Inflammatory macrophage treated with lipopolysaccharide for 1 hour (primary cell): Measurements from ENCODE around the gene UBTD1.
A peak's percentile ranks its signal among the peaks of the same experiment; 100 is the strongest.
"Not testable (repeated sequence)": the region's sequence is repeated elsewhere in the genome, so short reads cannot be mapped to it uniquely, and the experiment has no call there.

Experiments
- DNase-seq, 2 donors: peaks; one replicate each; pipeline ENCODE4 v3.0.0-alpha.2; 2020 to 2022

UBTD1 gene

DNA sequence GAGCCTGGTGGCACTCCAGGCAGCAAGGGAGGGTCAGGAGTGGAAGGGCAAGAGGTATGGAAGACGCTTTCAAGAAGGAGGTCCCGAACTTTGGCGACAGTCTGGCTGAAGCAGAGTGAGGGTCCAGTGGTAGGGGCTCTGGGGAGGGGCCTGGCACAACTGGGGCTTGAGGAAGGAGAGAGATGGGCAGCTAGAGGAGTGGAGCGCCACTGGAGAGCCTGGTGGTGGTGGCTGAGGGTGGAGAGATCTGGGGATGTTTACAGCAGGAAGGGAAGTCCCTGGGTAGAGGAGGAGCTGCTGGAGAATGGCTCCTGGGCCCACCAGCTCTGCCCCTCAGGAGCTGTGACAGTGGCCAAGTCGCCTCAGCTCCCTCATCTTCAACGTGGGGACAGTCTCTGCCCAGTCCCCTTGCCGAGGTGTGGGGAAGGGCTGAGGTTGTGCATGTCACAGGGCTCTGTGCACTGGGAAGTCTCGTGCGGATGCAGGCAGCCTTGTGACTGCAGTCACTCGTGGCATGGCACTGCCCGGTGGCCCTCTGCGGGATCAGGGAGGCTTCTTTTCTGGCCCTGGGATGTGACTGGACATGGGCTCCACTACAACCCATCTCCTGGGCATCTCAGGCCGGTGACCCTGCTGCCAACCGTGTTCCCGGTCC, 18.5 kb downstream of the UBTD1 start:
- DNase-seq = no peak

DNA sequence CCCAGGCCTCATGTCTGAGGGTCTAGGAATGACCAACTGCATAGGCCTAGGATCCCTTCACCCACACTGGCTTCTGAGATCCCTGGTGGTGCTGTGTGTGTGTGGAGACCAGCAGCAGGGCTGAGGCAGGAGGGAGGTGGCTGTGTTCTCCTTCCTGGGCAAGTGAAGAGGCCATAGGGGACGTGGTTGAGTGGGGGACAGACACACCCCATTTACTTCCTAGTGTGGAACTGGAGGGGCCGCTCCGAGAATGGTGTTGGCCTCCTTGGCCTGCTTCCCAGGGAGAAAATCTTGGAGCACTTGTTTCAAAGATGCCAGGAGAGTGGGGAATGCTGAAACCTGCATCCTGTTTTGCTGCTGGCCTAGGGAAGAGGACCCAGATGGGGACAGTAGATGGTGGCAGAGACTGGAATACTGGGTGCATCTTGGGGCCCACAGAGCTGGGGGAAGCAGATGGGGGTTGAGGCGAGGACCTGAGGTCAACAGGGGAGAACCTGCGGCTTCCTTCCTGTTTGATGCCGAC, 19.1 kb downstream of the UBTD1 start:
- no peak for DNase-seq

DNA sequence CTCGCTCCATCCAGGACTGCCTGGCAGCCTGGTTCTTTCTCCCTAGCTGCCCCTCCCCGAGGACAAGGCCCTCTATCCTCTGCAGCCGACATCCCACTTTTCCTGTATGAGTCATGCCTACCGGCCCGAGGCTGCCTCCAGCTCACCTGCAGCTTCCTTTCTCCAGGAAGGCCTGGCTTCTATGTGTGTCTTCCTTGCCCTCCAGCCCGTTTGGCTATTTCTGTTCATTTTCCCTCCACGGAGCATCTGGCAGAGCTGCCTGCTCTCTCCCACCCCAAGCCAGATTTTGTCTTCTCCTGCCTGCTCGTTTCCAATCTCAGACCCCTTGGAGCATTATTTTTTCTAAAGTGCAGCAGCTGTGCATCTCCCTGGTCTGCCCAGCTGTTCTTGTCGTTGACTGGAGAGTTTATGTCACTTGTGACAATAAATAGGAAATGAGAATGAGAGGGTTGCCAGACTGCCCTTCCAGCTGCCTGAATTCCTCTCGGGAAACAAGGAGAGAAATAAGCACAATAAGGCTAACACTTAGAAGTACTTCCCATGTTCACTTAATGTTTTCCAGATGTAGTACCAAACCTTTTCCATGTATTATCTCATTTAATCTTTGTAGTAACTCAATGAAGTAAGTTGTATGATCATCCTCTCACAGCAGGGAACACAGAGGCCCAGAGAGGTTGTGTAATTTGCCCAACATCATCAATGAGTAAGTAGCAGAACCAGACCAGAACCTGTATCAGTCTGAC, 19.7 kb downstream of the UBTD1 start:
- no peak for DNase-seq

DNA sequence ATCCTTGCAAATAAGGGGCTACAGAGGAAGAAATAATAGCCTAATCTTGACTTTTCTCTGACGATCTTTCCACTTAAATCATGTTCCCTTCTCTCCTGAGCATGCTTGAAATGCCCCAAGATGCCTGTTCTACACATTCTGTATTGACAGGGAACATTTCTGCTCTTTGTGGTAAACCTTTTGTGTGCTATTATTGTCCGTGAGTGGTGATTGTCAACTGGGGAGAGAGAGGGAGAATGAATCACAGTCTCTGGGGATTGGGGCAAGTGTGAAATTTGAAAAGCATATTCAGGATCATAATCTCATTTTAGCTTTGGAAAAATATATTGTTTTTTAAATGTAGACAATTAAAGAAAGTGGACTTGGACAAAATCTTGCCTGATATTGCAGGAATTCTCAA, 20.6 kb downstream of the UBTD1 start:
- no peak for DNase-seq

DNA sequence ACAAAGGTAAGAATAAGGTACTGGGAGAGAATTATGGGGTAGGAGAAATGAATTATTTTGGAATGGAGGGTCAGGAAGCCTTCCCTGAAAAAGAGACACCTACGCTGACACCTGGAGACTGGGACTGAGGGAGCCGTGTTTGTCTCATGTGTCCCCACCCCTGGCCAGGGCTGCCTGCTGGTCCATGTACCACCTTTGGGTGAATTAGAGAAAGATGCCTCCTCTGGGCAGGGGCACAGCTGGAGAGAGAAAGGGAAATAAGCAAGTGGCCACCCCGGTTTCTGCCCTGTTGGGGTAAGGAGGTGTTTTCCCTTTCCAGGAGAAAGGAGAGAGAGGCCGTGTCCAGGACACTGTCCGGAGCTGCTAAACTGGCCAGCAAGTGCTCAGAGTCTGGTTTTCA, 21.8 kb downstream of the UBTD1 start:
- no peak for DNase-seq

DNA sequence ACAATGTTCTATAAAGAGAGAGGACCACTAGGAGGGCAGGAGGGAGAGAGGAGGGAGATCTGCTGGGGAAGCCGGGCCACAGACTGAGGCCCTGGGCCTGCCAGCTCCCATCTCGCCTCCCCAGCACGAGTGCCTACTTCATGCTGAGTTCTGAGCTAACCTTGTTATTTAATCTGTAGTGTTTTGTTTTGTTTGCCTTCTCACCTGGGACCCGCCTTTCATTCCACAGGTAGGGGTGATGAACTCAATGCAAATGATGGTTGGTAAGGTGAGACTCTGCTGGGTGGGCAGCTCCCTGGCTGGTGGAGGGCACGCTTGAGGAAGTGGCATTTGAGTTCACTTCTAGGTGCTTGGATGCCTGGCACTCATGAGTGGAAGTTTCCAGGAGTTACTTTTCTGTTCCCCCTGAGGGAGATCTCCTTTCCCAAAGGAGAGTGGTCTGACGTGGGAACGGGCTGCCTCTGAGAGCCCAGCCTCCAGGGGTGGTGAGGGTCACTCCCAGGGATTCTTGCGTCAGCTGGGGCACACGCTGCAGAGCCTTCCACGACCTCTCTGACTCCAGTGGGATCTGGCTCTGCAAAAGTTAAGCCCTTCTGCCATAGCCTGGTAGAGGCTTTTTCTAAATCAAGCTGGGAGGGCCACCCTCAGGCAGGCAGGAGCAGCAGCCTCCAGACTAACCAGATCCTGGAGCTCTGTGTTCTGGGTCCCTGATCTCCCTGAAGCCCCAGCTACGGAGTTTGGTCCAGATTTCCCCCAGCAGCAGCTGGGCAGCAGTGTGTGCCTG, 22.4 kb downstream of the UBTD1 start:
- DNase-seq = no peak

DNA sequence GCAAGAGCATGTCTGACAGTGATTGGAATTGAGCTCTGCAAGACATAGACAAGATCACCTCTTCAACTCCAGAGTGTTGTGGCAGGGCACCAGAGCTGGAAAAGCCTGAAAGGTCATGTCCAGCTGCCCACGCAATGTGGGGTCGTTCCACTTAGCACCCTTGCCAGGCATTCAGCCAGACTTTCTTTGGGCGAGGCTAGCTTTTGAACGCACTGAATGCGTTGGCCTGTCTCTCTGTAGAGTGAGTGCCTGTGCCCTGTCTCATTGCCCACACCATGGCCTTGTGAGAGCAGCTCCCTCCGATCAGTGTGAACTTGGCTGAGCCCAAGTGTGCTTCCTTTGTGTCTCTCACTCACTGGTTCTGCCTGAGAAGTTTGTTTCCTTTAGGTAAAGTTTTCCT, 23.3 kb downstream of the UBTD1 start:
- no peak for DNase-seq

DNA sequence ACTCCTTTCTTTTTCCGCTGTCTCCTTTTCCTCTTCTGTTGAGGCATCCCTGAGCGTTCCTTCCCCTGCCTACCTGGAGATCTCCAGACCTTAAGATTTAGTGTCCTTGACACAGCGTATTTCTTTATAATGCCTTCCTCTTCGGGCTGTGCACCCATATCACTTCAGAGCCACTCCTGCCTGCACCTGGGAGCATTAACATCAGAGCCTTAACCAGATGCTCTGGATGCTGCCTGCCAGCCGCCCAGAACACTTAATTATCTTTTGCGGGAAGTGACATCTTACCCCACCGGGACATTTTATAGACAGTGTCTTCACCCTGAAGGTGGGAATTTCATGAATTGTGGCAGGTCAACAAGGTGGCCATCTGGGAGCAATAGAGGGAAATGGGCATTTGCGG, 24.2 kb downstream of the UBTD1 start:
- DNase-seq = no peak

DNA sequence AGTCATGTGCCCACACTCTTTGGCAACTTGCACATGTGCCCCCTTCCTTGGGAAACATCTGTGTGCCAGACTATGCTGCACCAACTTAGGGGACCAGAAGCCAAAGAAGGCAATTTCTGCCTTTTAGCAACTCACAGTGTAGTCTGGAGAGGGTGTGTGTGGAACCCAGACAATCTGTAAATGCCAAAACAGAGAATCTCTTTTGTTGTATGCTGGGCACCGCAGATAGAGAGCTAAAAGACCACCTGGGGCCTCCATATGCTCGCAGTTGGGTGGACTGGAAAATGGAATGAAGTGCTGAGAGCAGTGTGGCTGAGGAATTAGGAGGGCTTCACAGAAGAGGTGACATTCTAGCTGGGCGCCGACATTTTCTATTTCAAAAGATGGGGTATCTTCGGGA, 26.4 kb downstream of the UBTD1 start:
- DNase-seq = no peak

DNA sequence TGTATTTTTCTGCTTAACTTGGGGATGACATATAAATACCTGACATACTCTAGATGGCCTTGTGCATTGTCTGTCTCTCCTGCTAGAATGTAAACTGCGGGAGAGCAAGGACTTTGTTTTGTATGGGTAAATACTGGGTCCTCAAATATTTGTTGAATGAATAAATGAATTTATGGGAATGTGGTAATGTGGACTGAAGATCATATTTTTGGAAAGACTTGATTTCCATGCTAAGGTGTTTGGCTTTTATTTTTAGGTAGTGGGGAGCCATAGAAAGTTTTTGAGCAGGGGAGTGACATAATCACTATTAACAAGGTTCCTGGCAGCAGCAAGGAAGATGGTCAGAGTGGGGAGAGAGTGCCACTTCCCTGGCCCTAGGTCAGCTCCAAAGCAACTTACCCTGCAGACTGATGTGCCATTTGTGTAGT, 27.0 kb downstream of the UBTD1 start:
- no peak for DNase-seq

DNA sequence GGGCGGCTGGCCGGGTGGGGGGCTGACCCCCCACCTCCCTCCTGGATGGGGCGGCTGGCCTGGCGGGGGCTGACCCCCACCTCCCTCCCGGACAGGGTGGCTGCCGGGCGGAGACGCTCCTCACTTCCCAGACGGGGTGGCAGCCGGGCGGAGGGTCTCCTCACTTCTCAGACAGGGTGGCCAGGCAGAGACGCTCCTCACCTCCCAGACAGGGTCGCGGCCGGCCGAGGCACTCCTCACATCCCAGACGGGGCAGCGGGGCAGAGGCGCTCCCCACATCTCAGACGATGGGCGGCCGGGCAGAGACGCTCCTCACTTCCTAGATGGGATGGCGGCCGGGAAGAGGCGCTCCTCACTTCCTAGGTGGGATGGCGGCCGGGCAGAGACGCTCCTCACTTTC, 30.2 kb downstream of the UBTD1 start:
- not testable (repeated sequence) for DNase-seq

DNA sequence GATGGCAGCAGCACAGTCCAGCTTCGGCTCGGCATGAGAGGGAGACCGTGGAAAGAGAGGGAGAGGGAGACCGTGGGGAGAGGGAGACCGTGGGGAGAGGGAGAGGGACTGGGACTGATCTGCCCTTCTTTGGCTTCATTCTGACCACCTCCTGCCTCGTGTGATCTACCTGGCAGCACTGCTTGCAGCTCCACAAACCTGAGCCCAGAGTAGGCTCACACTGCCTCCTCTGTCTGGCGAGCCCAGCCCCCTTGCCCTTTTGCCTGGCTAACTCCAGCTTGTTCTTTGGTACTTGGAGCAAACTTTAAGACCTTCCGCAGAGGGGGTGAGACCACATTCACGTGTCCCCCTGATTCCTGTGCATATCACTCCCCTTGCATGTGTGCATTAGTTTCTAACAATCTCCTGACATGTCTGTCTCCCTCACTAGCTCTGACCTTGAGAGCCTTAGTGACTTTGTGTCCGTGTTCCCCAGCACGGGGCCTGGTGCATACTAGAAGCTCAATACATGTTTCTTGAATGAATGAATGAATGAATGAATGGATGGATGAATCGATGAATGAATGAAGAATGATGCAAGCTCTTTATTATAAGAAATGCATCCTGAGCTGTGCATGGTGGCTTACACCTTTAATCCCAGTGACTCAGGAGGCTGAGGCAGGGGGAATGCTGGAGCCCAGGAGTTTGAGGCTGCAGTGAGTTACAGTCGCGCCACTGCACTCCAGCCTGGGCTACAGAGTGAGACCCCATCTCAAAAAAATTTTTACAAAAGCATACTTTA, 31.2 kb downstream of the UBTD1 start:
- DNase-seq = no peak

DNA sequence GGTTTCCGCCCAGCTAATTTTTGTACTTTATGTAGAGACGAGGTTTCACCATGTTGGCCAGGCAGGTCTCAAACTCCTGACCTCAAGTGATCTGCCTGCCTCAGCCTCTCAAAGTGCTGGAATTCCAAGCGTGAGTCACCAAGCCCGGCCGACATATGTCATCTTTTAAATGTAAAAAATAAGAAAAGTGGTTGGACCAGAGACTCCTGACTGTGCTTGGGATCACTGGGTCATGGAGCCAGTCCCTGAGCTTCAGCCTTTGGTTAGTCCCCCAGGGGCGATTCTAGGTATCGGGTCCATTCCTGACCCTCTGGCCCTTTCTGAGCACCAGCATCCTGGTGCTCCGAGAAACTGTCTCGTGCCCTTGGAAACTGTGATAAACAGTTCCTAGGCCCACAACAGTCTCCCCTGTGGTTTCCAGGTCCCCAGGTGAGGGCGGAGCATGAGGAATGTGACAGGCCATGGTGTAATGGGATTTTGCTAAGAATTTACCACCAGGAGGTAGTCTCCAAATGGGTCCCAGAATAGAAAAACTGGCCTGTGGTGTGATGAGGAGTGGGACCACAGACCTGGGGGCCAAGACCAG, 32.8 kb downstream of the UBTD1 start:
- DNase-seq = no peak

DNA sequence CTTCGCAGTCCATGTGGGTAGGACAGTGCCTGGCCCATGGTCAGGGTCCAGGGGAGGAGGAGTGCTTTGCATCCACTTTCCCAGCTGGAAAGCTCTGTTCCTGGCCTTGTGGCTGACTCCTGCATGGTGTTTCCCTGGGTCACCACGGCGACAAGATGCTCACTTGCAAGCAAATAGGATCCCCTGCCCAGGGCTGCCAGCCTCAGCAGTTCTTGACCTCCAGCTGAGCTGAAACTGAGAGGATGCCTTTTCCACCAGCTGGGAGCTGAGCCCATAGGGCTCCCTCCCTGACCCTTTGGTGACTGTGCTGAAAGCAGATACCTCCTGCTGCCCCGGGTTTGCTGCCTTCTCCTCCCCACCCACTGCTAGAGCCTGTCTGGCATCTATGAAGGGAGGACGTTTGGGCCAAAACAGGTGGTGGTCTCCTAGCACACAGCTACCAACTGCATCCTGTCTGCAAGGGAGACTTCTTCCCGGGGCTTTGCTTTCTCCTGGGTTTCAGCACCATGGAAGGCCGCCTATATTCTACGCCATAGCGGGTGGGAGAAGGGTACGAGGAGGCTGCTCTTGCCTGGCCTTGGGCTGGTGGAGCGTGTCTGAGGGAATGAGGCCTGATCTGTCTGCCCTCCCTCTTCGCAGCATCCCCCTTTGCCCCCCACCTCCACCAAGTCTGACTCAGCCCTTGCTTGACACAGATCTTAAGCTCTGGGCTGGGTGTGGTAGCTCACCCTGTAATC, 34.4 kb downstream of the UBTD1 start:
- DNase-seq = no peak

DNA sequence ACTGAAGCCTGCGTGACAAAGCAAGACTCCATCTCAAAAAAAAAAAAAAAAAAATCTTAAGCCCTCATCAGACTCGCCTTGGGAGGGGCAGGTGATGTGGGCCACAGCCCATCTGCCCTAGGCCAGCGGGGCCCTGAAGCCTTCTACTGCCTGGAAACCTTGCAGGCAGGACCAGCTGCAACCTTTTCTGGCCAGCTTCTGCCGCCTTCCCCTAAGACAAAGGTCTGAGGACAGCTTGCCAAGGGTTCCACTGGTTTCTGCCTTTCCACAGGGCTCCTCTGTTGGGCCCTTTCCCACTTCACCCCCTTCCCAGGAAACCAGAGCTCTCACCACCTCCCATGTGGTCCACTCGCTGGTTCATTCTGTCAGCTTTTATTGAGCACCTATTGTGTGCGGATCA, 35.2 kb downstream of the UBTD1 start:
- no peak for DNase-seq

DNA sequence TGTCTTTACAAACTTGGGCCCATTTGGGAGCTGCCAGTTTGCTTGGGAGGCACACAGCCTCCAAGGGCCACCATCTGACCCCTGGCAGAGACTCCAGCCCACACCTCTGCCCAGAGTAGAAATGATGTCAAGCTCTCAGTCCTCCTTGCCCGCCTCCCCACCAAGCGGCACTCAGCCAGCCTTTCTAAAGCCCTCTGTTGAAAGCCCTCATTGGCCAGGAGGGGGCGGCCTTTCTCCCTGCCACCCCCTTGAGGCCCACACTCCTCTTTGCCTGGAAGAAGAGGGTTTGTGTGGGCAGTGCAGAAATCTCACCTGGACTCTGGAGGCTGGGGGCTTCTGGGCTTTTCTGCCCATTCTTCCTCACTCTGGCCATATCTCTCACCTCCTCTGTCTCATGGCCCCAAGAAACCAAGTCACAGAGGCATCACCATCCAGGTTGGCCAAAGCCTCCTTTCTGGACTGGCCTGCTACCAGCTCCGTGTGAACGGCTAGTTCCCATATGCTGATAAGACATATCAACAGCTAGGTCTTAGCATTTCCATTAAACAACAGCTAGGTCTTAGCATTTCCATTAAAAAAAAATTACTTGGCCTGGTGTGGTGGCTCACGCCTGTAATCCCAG, 36.1 kb downstream of the UBTD1 start:
- DNase-seq = peak; percentile 45 to 55

DNA sequence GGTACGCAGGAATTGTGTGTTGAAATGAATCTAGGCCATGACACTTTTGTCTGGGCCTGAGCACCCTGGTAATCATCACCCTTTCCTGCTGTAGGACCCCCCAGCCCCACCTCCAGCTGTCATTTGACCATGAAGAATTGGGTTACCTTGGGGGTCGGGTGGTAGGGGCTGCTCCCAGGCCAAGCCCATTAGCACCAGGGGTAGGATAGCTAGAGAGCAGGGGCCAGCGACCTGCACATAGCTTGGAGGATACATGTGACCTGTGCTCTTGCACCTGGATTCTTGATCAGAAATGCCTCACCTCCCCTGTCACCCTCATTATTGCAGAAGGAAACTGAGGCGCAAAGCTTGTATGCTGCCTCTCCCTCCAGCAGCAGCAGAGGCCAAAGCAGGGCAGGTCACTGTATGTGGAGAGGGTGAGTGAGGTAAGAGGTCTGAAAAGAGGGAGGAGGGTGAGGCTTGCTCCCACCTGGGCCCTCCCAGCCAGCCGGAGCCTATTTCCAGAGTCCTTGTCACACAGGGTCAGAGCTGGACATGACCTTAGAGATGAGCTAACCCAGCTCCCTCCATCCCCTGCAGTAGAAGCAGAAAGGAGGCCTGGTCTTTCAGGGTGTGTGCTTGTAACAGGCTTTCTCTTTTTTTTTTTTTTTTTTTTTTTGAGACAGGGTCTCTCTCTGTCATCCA, 38.6 kb downstream of the UBTD1 start:
- no peak for DNase-seq

DNA sequence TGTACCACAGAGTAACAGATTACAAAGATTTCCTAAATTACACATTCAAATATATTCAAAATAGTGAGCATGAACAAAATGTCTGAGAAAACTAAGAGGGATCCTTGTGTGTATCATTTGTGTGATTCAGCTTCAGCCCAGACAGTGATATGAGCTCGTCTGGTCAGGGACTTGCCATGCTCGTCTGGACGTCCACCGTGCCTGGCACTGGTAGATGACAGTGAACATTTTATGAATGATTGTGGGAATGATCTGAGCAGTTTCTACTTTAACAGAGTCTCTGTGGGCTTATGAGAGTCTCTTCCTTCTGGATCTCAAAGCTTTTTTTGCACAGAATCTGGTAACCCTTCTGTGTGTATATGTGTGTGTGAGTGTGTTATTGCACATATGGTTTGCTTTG, 39.7 kb downstream of the UBTD1 start:
- no peak for DNase-seq

DNA sequence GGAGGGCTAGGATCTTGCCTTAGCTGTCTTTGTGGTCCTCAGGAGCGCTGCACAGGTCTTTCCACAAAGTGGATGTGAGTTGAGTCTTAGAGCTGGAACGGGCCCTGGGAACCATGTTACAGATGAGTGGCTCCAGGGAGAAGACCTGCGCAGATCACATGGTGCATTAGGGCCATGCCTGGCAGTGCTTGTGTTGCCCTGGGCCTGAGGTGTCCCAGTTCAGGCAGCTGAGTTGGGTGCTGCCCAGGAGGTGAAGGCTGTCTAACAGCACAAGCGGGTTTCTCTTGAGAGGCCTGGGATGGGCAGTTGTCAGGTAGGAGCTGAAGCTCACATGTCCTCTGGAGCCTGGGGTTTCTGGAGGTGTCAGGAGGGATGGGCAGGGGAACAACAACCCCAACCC, 40.1 kb downstream of the UBTD1 start:
- DNase-seq = no peak

DNA sequence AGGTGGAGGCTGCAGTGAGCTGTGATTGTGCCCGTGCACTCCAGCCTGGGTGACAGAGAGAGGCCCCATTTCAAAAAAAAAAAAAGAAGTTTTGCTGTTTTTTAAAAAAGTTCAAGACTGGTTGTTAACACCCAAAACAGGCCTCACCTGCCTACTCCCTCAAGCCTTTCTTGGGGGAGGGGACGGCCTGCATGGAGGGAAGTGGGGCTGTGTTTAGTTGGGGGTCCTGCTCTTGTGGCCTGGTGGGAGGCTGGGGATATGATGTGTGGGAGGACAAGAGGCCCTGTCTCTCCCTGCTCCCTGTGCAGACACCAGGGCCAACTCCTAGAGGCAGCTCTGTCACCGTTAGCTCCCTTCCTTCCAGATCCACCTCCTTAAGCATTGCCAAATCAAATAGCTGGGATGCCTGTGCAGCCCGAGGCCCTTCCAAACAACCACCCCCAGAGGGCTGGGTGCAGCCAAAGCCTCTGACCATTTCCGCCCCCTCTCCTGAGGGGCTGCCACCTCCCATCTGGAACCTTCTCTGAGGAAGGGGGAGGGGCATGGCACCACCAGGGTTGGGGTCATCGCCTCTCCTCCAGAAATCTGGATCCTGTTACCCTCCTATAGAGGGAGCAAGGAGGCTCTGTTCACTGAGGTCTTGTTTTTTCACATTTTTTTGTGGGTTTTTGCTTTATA, 40.9 kb downstream of the UBTD1 start:
- DNase-seq = no peak
